ENCODE measurements around the gene PPFIA4. TPM values are rescaled to one million over a fixed set of nuclear protein-coding genes. Genes with fewer than 3 reads are reported as not detected.

PPFIA4 gene
- total RNA-seq, 1 experiment from 2014 or later = 3.0 TPM

GRCh38 chr1:203101813-203102634, 75.7 kb downstream of the PPFIA4 start:
- TF ChIP-seq EZH2 (IDR thresholded peaks at IDR 0.05; ENCODE audit: borderline replicate concordance, low read depth, low read length, poor library complexity, severe bottlenecking) (no peak), CTCF (conservative IDR thresholded peaks at IDR 0.05; ENCODE audit: low read depth, low read length) (no peak)
- H3K9me3 ChIP-seq (ENCODE audit: low read depth, low read length, poor library complexity, severe bottlenecking) = peaks cover 4% of the 10 kb centered on the region
- ChIA-PET CTCF (no interaction called here), POLR2A (ENCODE audit: low non-redundant PET) (no interaction called here)
- BruUV-seq (replicated peaks) = no TSS peak
- no peaks in the 10 kb centered on the region for H3K4me1 ChIP-seq (ENCODE audit: insufficient read depth, low read length, poor library complexity, severe bottlenecking)
- intact Hi-C loops (cut with micrococcal nuclease; ENCODE audit: unreplicated experiment) = no loop called here
- no peak overlapping the region for H3K4me3 ChIP-seq (ENCODE audit: low read depth, low read length, poor library complexity, severe bottlenecking)
- H3K27ac ChIP-seq (ENCODE audit: low read depth, low read length, poor library complexity, severe bottlenecking) = no peak overlapping the region
- no peaks in the 10 kb centered on the region for H3K36me3 ChIP-seq (ENCODE audit: insufficient read depth, low read length, poor library complexity, severe bottlenecking)
- H3K27me3 ChIP-seq (replicated peaks; ENCODE audit: insufficient read depth, low read depth, low read length, poor library complexity) = peaks cover 10% of the 10 kb centered on the region
- no peak for DNase-seq (ENCODE audit: low spot score)

GRCh38 chr1:203103216-203103615, 76.9 kb downstream of the PPFIA4 start:
- intact Hi-C loops (cut with micrococcal nuclease; ENCODE audit: unreplicated experiment) = no loop called here
- POLR2A ChIA-PET (ENCODE audit: low non-redundant PET) = no interaction called here
- Histone ChIP-seq H3K4me1 (ENCODE audit: insufficient read depth, low read length, poor library complexity, severe bottlenecking) (no peaks in the 10 kb centered on the region), H3K9me3 (ENCODE audit: low read depth, low read length, poor library complexity, severe bottlenecking) (peaks cover 4% of the 10 kb centered on the region), H3K27me3 (replicated peaks; ENCODE audit: insufficient read depth, low read depth, low read length, poor library complexity) (peaks cover 22% of the 10 kb centered on the region), H3K27ac (ENCODE audit: low read depth, low read length, poor library complexity, severe bottlenecking) (no peak overlapping the region), H3K36me3 (ENCODE audit: insufficient read depth, low read length, poor library complexity, severe bottlenecking) (no peaks in the 10 kb centered on the region), H3K4me3 (ENCODE audit: low read depth, low read length, poor library complexity, severe bottlenecking) (no peak overlapping the region)
- no peak for DNase-seq (ENCODE audit: low spot score)
- BruUV-seq (replicated peaks) = no TSS peak
- CTCF ChIA-PET = no interaction called here
- TF ChIP-seq EZH2 (IDR thresholded peaks at IDR 0.05; ENCODE audit: borderline replicate concordance, low read depth, low read length, poor library complexity, severe bottlenecking) (no peak), CTCF (conservative IDR thresholded peaks at IDR 0.05; ENCODE audit: low read depth, low read length) (no peak)

- Histone ChIP-seq H3K27ac (ENCODE audit: low read depth, low read length, poor library complexity, severe bottlenecking) (no peak overlapping the region), H3K4me3 (ENCODE audit: low read depth, low read length, poor library complexity, severe bottlenecking) (no peak overlapping the region), H3K36me3 (ENCODE audit: insufficient read depth, low read length, poor library complexity, severe bottlenecking) (no peaks in the 10 kb centered on the region), H3K9me3 (ENCODE audit: low read depth, low read length, poor library complexity, severe bottlenecking) (peaks cover 4% of the 10 kb centered on the region), H3K4me1 (ENCODE audit: insufficient read depth, low read length, poor library complexity, severe bottlenecking) (no peaks in the 10 kb centered on the region), H3K27me3 (replicated peaks; ENCODE audit: insufficient read depth, low read depth, low read length, poor library complexity) (peaks cover 29% of the 10 kb centered on the region)
- TF ChIP-seq EZH2 (IDR thresholded peaks at IDR 0.05; ENCODE audit: borderline replicate concordance, low read depth, low read length, poor library complexity, severe bottlenecking) = no peak
- TF ChIP-seq CTCF (conservative IDR thresholded peaks at IDR 0.05; ENCODE audit: low read depth, low read length) = no peak
- ChIA-PET POLR2A (ENCODE audit: low non-redundant PET) (no interaction called here), CTCF (no interaction called here)
- intact Hi-C loops (cut with micrococcal nuclease; ENCODE audit: unreplicated experiment) = no loop called here
- BruUV-seq (replicated peaks) = no TSS peak
- DNase-seq (ENCODE audit: low spot score) = no peak
Measured at GRCh38 chr1:203103829-203104495, 77.7 kb downstream of the PPFIA4 start.

Data from A673 (cell line).